Activated CD4-positive, alpha-beta T cell treated with anti-CD3 and anti-CD28 coated beads, Interleukin-2, Interleukin-4, amounts not matched to agents 100 ng/mL and 50 ng/mL, durations not matched to agents 16 hours and 8 hours (primary cell): ENCODE data around the gene TNNT2.

ENCODE experiments used
- DNase-seq: peaks from one replicate; pipeline ENCODE4 v3.0.0-alpha.2; 2020; ENCODE audit warnings: low spot score

TNNT2 gene

GRCh38 chr1:201403359-201403758 is 25.9 kb upstream of the TNNT2 start:
- no peak for DNase-seq

DNA sequence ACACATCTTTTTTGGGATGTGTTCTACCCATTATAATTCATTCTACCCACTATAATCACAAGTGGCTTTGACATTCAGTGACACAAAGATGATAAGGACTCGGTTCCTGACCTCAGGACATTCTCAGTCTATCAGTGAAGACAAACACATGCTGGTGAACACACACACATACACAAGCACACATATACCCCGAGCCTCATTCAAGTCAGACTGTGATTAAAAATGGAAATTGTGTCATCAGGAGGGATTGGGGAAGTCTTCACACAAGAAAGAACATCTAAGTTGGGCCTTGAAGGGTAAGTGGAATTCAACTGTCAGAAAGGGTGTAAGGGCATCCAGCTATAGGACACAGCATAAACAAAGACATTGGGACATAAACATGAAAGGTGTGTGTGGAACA is 24.2 kb upstream of the TNNT2 start:
- no peak for DNase-seq

DNA sequence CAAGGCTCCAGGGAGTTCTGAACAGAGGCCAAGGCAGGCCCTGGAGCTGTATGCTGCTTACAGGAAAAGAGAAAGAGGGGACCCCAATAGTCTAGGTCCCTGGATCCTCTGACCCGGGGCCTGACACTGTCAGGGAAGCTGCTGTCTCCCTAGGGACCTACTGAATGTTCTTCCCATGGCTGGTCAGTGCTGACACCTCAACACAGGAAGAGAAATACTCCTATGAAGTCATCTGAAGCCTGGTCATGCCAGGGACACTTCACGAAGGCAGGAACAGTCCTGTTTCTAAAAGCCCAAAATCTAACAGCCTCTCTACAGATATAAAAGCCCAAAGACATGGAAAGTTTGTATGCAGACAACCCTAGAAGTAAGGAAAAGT is 23.4 kb upstream of the TNNT2 start:
- no peak for DNase-seq

DNA sequence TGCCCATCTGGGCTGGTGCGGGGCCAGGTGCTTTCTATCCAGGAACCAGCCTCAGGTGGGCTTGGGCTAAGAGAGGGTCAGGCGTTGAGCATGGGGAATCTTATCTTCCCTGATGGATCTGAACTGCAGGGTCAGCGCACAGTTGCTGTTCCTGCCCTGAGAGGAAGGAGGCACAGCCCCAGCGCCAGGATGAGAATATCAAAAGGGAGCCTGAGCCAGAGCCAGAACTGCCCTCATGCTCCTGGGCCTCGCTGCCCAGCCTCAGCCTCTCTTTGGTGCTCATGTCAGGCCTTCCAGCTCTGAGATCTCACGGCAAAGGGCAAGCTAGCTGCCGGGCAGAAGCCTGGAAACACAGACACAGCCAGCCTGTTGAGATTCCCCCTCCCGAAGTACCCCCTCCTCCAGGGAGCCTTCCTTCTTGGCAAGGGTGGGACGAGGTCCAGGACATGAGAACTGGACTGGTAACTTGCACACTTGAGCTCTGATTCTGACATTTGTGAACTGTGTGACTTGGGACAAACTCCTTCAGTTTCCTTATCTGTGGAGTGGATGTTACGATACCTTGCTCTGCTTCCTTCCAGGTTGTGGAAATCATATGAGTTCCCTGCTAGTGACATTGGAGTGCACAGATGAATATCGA is 22.9 kb upstream of the TNNT2 start:
- no peak for DNase-seq

- no peak for DNase-seq
These were observed 22.1 kb upstream of the TNNT2 start for GRCh38 chr1:201399352-201400126.

GRCh38 chr1:201399018-201399351 is 21.5 kb upstream of the TNNT2 start, which contains the start of gene LAD1:
Gene LAD1, minus strand, starts transcription at chr1:201399324. Its CDS starts 18 bp downstream, at chr1:201399306.
- no peak for DNase-seq

- no peak for DNase-seq
These were observed 20.2 kb upstream of the TNNT2 start for GRCh38 chr1:201397675-201398074.

DNA sequence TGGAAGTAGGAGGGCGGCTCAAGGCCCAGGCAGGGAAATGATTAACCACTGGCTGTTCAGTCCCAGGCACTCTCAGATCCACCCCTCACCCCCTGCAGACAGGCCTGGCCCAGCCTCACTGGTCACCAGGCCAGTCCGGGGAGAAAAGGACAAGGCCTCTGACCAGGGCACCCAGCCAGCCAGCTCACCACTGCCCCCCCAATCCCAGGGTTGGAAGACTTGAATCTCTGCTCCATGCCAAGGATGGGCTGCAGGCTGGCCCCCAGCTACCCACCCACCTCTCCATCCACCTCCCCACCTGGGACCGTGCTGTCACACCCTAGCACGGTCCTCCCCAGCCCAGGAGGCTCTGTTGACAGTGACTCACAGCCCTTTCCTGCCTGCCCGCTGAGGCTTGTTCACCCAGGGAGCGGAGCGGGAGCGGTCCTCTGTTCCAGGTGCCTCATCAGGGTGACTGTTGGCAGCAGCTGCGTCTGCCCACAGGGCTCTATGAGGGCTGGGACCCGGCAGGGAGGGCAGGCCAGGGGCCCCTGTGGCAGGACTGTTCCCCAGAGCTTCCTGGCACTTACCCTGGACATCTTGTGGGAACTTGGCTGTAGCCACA is 19.5 kb upstream of the TNNT2 start:
- DNase-seq, result no peak

DNA sequence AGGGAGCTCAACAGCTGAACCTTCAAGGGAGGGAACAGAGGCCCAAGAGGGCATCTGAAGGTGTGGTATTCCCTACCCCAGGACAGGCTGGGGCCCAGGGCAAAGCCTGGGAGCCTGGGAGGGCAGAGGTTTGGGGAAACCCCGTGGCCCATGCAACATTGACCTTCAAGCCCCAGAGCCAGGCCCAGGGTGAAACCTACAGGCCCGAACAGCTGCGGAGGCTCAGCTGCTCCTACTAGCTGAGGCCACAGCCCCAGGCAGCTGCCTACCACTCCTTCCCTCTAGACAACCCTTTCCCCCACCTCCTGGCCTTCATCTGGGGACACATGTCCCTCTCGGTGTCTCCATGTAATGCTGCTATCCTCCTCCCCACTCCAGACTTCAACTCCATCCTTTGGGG is 18.5 kb upstream of the TNNT2 start:
- DNase-seq, result no peak

DNA sequence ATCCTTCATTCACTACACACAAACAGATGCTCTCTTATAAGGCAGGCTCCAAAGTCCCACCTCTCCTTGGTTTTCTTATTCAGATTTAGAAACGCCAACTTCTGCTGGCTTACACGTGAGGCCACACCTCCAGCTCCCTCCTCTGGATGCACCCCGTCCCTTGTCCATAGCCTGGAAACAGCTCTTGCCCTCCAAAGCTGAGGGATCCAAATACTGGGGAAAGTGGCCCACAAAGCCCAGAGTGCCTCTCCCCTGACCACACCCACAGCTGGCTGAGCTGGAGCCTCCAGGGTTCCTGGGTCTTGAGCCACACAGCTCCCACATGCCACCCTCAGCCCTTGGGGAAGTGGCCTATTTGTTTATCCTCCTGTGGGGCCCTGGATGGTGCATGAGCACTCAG is 17.1 kb upstream of the TNNT2 start:
- no peak for DNase-seq

DNA sequence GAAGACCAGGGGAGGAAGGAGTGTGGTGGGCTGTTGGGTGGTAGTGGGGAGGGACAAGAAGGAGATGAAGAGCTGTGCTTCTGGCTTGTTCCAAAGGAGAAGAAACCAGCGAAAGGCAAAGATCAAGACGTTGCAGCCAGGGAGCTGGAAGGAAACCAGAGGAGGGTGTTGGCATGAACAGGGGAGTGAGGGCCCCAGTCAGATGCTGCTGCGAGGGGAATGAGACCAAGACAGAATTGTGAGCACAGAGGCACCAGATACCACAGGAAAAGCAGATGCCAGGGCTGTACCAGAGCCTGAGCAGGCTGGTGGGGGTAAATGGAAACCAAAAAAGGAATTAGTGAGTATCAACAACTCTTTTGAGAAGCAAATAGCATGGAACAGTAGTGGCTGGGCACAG is 15.6 kb upstream of the TNNT2 start:
- no peak for DNase-seq

- DNase-seq, result no peak
These were observed 14.4 kb upstream of the TNNT2 start for GRCh38 chr1:201391651-201392511.

- no peak for DNase-seq
These were observed 13.7 kb upstream of the TNNT2 start for GRCh38 chr1:201391225-201391624.

GRCh38 chr1:201389051-201389450 is 11.6 kb upstream of the TNNT2 start:
- no peak for DNase-seq

DNA sequence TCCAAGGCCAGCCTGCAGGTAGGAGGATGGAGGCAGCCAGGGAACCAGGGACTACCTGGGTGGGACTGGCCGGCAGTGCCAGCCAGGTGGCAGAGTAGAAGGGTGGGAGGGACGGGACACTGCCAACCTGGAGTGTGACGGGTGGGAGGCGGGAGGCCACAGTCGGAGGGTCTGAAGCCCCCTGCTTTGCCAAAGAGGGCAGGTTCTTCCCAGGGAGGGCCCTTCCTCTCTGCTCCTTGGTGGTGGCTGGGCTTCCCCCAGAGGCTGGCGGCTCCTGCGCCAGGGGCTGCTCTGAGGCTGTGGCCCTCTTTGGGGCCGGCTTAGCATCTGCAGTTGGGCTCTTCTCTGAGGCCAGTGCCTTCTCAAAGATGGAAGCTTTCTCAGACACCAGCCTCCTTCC is 8.7 kb upstream of the TNNT2 start:
- no peak for DNase-seq

- DNase-seq, result peak; percentile 49
These were observed 7.9 kb upstream of the TNNT2 start for GRCh38 chr1:201385299-201385891.

GRCh38 chr1:201384406-201384782 is 6.9 kb upstream of the TNNT2 start:
- DNase-seq, result no peak

GRCh38 chr1:201383647-201384405 is 6.3 kb upstream of the TNNT2 start:
- no peak for DNase-seq

DNA sequence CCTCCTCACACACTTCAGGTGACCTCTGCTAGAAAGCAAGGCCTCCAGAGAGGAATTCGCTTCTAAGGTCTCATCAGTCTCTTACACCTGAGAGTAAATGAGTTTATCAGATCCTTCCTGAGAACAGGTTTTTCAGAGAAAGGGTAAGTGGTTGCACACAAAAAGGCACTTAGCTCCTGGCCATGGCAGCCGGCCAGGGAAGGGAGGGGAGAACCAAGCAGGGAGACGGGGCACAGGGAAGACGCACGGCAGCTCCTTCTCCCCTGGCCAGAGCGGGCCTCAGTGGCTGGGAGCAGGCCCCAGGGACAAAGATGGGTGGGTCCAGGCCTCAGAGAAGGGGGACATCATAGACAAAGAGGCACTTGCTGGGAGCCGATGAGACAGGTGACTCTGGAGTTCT is 3.6 kb upstream of the TNNT2 start:
- no peak for DNase-seq

GRCh38 chr1:201379733-201380242 is 2.3 kb upstream of the TNNT2 start:
- no peak for DNase-seq

- no peak for DNase-seq
These were observed 1.3 kb upstream of the TNNT2 start for GRCh38 chr1:201378804-201379203.
